Caco-2 (cell line): Measurements from ENCODE around the gene MFSD1. TPM values are rescaled to one million over a fixed set of nuclear protein-coding genes. Genes with fewer than 3 reads are reported as not detected.

Source experiments
- BruUV-seq: library from RNA; stranded (reverse); fragments of 400-500 nt; replicated peaks from 2 replicates; lab custom pipeline; 2021; lab: Mats Ljungman, UMichigan
- CTCF ChIA-PET: fragments of 300-600 bp; sonication (Branson Sonifier 250); formaldehyde crosslinking; loops from one replicate; lab custom pipeline; 2022; ENCODE audit warnings: antibody characterized with exemption; lab: Charles Lee
- POLR2A ChIA-PET: fragments of 300-600 bp; sonication (Branson Sonifier 250); formaldehyde crosslinking; loops from one replicate; lab custom pipeline; 2022; ENCODE audit warnings: antibody characterized with exemption; lab: Charles Lee
- DNase-seq, 2 experiments: peaks; one replicate each; pipeline versions ENCODE4 v3.0.0 to v3.0.0-alpha.2; 2020 to 2022
- H3K27me3 ChIP-seq: replicated peaks from 2 replicates; pipeline ENCODE4 v1.6.0; 2011; ENCODE audit warnings: low read length; ENCODE audit not compliant: control insufficient read depth, insufficient read depth
- H3K36me3 ChIP-seq: 2 replicates; pipeline ENCODE4 v1.5.1; 2011; ENCODE audit warnings: low read length; ENCODE audit not compliant: control insufficient read depth, insufficient read depth
- H3K4me1 ChIP-seq: fragments of 250-450 bp; sonication (Bioruptor Pico); 2 replicates; pipeline ENCODE4 v1.5.1; 2020; ENCODE audit warnings: mild to moderate bottlenecking
- H3K4me3 ChIP-seq: 2 replicates; pipeline ENCODE4 v1.5.1; 2011; ENCODE audit warnings: low read depth, mild to moderate bottlenecking, control low read depth, low read length
- H3K9me3 ChIP-seq: fragments of 250-450 bp; sonication (Bioruptor Pico); 2 replicates; pipeline ENCODE4 v1.5.1; 2020; ENCODE audit warnings: mild to moderate bottlenecking, moderate library complexity
- H3K27ac Mint-ChIP-seq: one replicate; pipeline ENCODE4 v1.8.0; 2022; ENCODE audit warnings: mixed read lengths; ENCODE audit not compliant: unreplicated experiment
- H3K27me3 Mint-ChIP-seq: one replicate; pipeline ENCODE4 v1.8.0; 2022; ENCODE audit warnings: mixed read lengths; ENCODE audit not compliant: insufficient read depth, unreplicated experiment
- H3K36me3 Mint-ChIP-seq: one replicate; pipeline ENCODE4 v1.8.0; 2022; ENCODE audit warnings: mild to moderate bottlenecking, mixed read lengths; ENCODE audit not compliant: insufficient read depth, unreplicated experiment
- H3K4me1 Mint-ChIP-seq: one replicate; pipeline ENCODE4 v1.8.0; 2022; ENCODE audit warnings: low read depth, mixed read lengths; ENCODE audit not compliant: unreplicated experiment
- H3K4me3 Mint-ChIP-seq: one replicate; pipeline ENCODE4 v1.8.0; 2022; ENCODE audit warnings: mild to moderate bottlenecking, moderate library complexity, mixed read lengths; ENCODE audit not compliant: unreplicated experiment
- H3K9me3 Mint-ChIP-seq: one replicate; pipeline ENCODE4 v1.8.0; 2022; ENCODE audit warnings: mixed read lengths; ENCODE audit not compliant: unreplicated experiment
- intact Hi-C: fragments of 100-400 bp; cut with micrococcal nuclease; formaldehyde crosslinking; loops from one replicate; pipeline ENCODE4 v1.10.0; 2022; ENCODE audit not compliant: unreplicated experiment
- total RNA-seq: library from RNA; stranded (reverse); gene quantifications from 2 replicates; pipeline ENCODE4 v1.2.3, GENCODE V29; 2022
- TF ChIP-seq, protein P1 (sequence below), 2 experiments: fragments of 200-600 bp in 1 of 2; IDR thresholded peaks; 1 replicate in 1 of 2; 2 replicates in 1 of 2; pipeline versions ENCODE4 v1.5.1 to v1.8.0; 2011 to 2022; ENCODE audit warnings: antibody characterized with exemption in 1 of 2, control low read depth in 1 of 2, inconsistent platforms in 1 of 2, low read depth in 1 of 2, low read length in 1 of 2, mild to moderate bottlenecking in 1 of 2, moderate library complexity in 1 of 2; ENCODE audit not compliant: insufficient read depth in 1 of 2, severe bottlenecking in 1 of 2, unreplicated experiment in 1 of 2

MFSD1 gene
- total RNA-seq, 1 experiment from 2014 or later: 16.9 TPM

DNA sequence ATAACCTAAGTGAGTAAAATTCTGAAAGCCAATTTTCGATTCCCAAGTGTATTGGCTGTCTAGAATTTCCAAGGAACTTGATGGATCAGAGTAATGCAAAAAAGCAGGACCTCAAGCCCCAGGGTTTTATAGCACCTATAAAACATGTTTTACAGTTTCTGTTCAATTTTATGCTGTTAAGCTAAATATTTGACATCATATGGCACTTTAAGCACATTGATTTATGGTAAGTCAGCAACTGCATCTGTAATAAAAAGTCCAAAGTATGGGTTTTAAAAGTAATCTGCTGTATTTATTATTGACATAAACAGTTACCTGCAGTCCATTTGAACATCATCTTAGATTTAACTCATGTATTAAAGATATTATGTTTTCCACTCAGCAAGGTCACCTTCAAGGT lies 20.0 kb upstream of the MFSD1 start:
- POLR2A ChIA-PET: no interaction called here
- Histone ChIP-seq H3K36me3 (no peaks in the 10 kb centered on the region), H3K27me3 (no peaks in the 10 kb centered on the region), H3K9me3 (no peaks in the 10 kb centered on the region; the same call in 1 of the 2 replicates), H3K4me3 (no peak overlapping the region), H3K4me1 (no peaks in the 10 kb centered on the region)
- BruUV-seq: no TSS peak
- Mint-ChIP-seq H3K27me3 (no peaks in the 10 kb centered on the region), H3K4me1 (peaks cover 6% of the 10 kb centered on the region), H3K4me3 (no peak overlapping the region), H3K27ac (no peak overlapping the region), H3K36me3 (no peaks in the 10 kb centered on the region), H3K9me3 (peaks cover 11% of the 10 kb centered on the region)
- DNase-seq: no peak
- CTCF ChIA-PET: no interaction called here
- intact Hi-C loops: no loop called here
- TF ChIP-seq, protein P1, sequence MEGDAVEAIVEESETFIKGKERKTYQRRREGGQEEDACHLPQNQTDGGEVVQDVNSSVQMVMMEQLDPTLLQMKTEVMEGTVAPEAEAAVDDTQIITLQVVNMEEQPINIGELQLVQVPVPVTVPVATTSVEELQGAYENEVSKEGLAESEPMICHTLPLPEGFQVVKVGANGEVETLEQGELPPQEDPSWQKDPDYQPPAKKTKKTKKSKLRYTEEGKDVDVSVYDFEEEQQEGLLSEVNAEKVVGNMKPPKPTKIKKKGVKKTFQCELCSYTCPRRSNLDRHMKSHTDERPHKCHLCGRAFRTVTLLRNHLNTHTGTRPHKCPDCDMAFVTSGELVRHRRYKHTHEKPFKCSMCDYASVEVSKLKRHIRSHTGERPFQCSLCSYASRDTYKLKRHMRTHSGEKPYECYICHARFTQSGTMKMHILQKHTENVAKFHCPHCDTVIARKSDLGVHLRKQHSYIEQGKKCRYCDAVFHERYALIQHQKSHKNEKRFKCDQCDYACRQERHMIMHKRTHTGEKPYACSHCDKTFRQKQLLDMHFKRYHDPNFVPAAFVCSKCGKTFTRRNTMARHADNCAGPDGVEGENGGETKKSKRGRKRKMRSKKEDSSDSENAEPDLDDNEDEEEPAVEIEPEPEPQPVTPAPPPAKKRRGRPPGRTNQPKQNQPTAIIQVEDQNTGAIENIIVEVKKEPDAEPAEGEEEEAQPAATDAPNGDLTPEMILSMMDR (IDR thresholded peaks at IDR 0.05; ENCODE audit: insufficient read depth in 1 of 2, low read depth in 1 of 2, low read length in 1 of 2, severe bottlenecking in 1 of 2, unreplicated experiment in 1 of 2): no peak

DNA sequence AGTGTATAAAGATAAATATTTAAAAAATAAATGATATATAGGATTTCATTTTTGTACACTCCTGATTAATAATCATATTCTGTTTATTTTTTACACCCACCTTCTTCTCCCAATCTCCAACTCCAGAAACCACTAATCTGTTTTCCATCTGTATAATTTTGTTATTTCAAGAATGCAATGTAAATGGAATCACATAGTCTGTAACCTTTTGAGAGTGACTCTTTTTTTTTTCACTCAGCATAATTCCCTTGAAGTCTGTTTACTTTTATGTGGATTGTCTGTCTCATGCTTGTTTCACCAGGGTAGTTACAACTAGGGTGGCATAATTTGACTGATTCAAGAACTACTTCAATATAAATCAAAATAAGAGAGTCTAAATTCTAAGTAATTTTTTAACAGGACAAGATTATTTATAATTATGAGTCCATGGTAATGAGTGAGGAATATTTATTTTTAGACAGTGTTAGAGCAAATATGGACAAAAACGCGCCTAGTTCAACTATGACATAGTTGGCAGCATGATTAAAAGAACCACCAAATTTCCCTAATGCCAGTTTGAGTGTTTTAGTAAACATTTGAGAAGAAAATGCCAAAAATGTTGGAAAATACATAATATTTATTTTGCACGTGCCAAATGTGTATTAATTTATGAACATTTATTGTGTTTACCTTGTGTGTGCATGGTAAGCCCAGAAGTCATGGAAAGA lies 19.4 kb upstream of the MFSD1 start:
- Histone ChIP-seq H3K4me3 (no peak overlapping the region), H3K9me3 (no peaks in the 10 kb centered on the region; the same call in 1 of the 2 replicates), H3K27me3 (no peaks in the 10 kb centered on the region), H3K4me1 (no peaks in the 10 kb centered on the region), H3K36me3 (no peaks in the 10 kb centered on the region)
- H3K27me3 Mint-ChIP-seq: no peaks in the 10 kb centered on the region
- CTCF ChIA-PET: no interaction called here
- H3K4me3 Mint-ChIP-seq: no peak overlapping the region
- intact Hi-C loops: no loop called here
- no peak for DNase-seq
- no TSS peak for BruUV-seq
- peaks cover 6% of the 10 kb centered on the region for H3K4me1 Mint-ChIP-seq
- POLR2A ChIA-PET: no interaction called here
- H3K9me3 Mint-ChIP-seq: peaks cover 11% of the 10 kb centered on the region
- TF ChIP-seq, protein P1 (IDR thresholded peaks at IDR 0.05; ENCODE audit: insufficient read depth in 1 of 2, low read depth in 1 of 2, low read length in 1 of 2, severe bottlenecking in 1 of 2, unreplicated experiment in 1 of 2): no peak
- H3K27ac Mint-ChIP-seq: no peak overlapping the region
- no peaks in the 10 kb centered on the region for H3K36me3 Mint-ChIP-seq

DNA sequence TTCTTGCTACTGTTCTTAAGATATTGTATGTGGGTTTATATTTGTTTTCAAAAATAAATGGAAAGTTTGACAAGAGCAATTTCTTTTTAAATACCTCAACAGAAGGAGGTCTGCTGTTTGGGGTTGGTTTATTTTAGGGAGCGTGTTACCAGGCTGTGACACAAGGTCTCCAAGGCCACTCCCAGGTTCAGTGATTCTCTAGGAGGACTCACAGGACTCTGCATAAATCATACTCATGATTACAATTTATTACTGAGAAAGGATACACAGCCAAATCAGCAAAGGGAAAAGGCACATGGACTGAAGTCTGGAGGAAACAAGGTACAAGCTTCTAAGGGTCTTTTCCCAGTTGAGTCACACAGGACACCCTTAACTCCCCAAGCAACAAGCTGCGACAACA lies 18.8 kb upstream of the MFSD1 start:
- no TSS peak for BruUV-seq
- CTCF ChIA-PET: no interaction called here
- Mint-ChIP-seq H3K36me3 (no peaks in the 10 kb centered on the region), H3K9me3 (peaks cover 11% of the 10 kb centered on the region), H3K27ac (no peak overlapping the region), H3K27me3 (no peaks in the 10 kb centered on the region), H3K4me3 (no peak overlapping the region), H3K4me1 (peaks cover 6% of the 10 kb centered on the region)
- Histone ChIP-seq H3K9me3 (no peaks in the 10 kb centered on the region; the same call in 1 of the 2 replicates), H3K4me1 (no peaks in the 10 kb centered on the region), H3K27me3 (no peaks in the 10 kb centered on the region), H3K4me3 (no peak overlapping the region), H3K36me3 (no peaks in the 10 kb centered on the region)
- TF ChIP-seq, protein P1 (IDR thresholded peaks at IDR 0.05; ENCODE audit: insufficient read depth in 1 of 2, low read depth in 1 of 2, low read length in 1 of 2, severe bottlenecking in 1 of 2, unreplicated experiment in 1 of 2): no peak
- DNase-seq: no peak
- intact Hi-C loops: no loop called here
- POLR2A ChIA-PET: no interaction called here
